ENCODE measurements around the gene ATG7. TPM values are rescaled to one million over a fixed set of nuclear protein-coding genes. Genes with fewer than 3 reads are reported as not detected.

The ATG7 gene
- 10 to 100 TPM; 25.9 to 27.0 TPM for total RNA-seq

GRCh38 chr3:11271986-11272904 is at the start of gene ATG7:
Gene ATG7 (plus strand): TSS chr3:11272397. CDS start chr3:11298696, 26,299 bp downstream.
- Mint-ChIP-seq H3K4me1 (ENCODE audit: low read depth) (peaks cover 43% of the 10 kb centered on the region), H3K9me3 (peaks cover 7% of the 10 kb centered on the region), H3K27ac (peak within 1 kb of the TSS; percentile 93), H3K36me3 (ENCODE audit: low read depth) (peaks cover 21% of the 10 kb centered on the region), H3K27me3 (ENCODE audit: low read depth) (no peaks in the 10 kb centered on the region), H3K4me3 (peak within 1 kb of the TSS; percentile 93)
- CTCF ChIA-PET, result interaction anchor here (0.5 to 1.7 kb wide), 3 partner anchors 11 to 1085 kb away, joined by 3 to 4 read pairs (median 4); no protein-coding TSS in a partner anchor
- peak; percentile 97 for DNase-seq
- intact Hi-C loops (cut with micrococcal nuclease), result loop anchor here (1.0 to 5.0 kb wide), 6 partner anchors 19 to 1390 kb away; partner anchors contain the start of gene RAF1

GRCh38 chr3:11224010-11224409 is 48.2 kb upstream of the ATG7 start:
- no peak overlapping the region for H3K4me3 Mint-ChIP-seq
- CTCF ChIA-PET, result interaction anchor here (0.6 to 0.7 kb wide), 2 partner anchors 367 to 389 kb away, joined by 4 to 5 read pairs; no protein-coding TSS in a partner anchor
- no peak for DNase-seq
- no peak overlapping the region for H3K27ac Mint-ChIP-seq
- peaks cover 4% of the 10 kb centered on the region for H3K4me1 Mint-ChIP-seq (ENCODE audit: low read depth)
- H3K36me3 Mint-ChIP-seq (ENCODE audit: low read depth), result no peaks in the 10 kb centered on the region
- H3K9me3 Mint-ChIP-seq, result no peaks in the 10 kb centered on the region
- intact Hi-C loops (cut with micrococcal nuclease), result no loop called here
- H3K27me3 Mint-ChIP-seq (ENCODE audit: low read depth), result no peaks in the 10 kb centered on the region

GRCh38 chr3:11224870-11225229 is 47.3 kb upstream of the ATG7 start:
- intact Hi-C loops (cut with micrococcal nuclease), result no loop called here
- Mint-ChIP-seq H3K27me3 (ENCODE audit: low read depth) (no peaks in the 10 kb centered on the region), H3K9me3 (no peaks in the 10 kb centered on the region), H3K36me3 (ENCODE audit: low read depth) (no peaks in the 10 kb centered on the region), H3K4me1 (ENCODE audit: low read depth) (peaks cover 4% of the 10 kb centered on the region), H3K4me3 (no peak overlapping the region), H3K27ac (no peak overlapping the region)
- no peak for DNase-seq
- CTCF ChIA-PET, result no interaction called here

- H3K9me3 Mint-ChIP-seq, result no peaks in the 10 kb centered on the region
- CTCF ChIA-PET, result no interaction called here
- peaks cover 4% of the 10 kb centered on the region for H3K4me1 Mint-ChIP-seq (ENCODE audit: low read depth)
- H3K27ac Mint-ChIP-seq, result no peak overlapping the region
- no peak for DNase-seq
- intact Hi-C loops (cut with micrococcal nuclease), result no loop called here
- no peaks in the 10 kb centered on the region for H3K27me3 Mint-ChIP-seq (ENCODE audit: low read depth)
- no peak overlapping the region for H3K4me3 Mint-ChIP-seq
- no peaks in the 10 kb centered on the region for H3K36me3 Mint-ChIP-seq (ENCODE audit: low read depth)
These were observed 46.2 kb upstream of the ATG7 start for GRCh38 chr3:11226042-11226370.

GRCh38 chr3:11228041-11228440 is 44.2 kb upstream of the ATG7 start:
- CTCF ChIA-PET, result interaction anchor here (0.7 kb wide), 1 partner anchor 532 kb away, joined by 3 read pairs; no protein-coding TSS in a partner anchor
- intact Hi-C loops (cut with micrococcal nuclease), result no loop called here
- H3K27me3 Mint-ChIP-seq (ENCODE audit: low read depth), result no peaks in the 10 kb centered on the region
- H3K9me3 Mint-ChIP-seq, result no peaks in the 10 kb centered on the region
- no peaks in the 10 kb centered on the region for H3K36me3 Mint-ChIP-seq (ENCODE audit: low read depth)
- peaks cover 4% of the 10 kb centered on the region for H3K4me1 Mint-ChIP-seq (ENCODE audit: low read depth)
- no peak overlapping the region for H3K27ac Mint-ChIP-seq
- no peak for DNase-seq
- no peak overlapping the region for H3K4me3 Mint-ChIP-seq

- H3K4me1 Mint-ChIP-seq (ENCODE audit: low read depth), result peaks cover 4% of the 10 kb centered on the region
- intact Hi-C loops (cut with micrococcal nuclease), result loop anchor here (10.0 kb wide), 1 partner anchor 575 kb away; no protein-coding TSS in a partner anchor
- no peaks in the 10 kb centered on the region for H3K36me3 Mint-ChIP-seq (ENCODE audit: low read depth)
- peaks cover 6% of the 10 kb centered on the region for H3K27me3 Mint-ChIP-seq (ENCODE audit: low read depth)
- H3K27ac Mint-ChIP-seq, result no peak overlapping the region
- DNase-seq, result no peak
- H3K9me3 Mint-ChIP-seq, result no peaks in the 10 kb centered on the region
- CTCF ChIA-PET, result no interaction called here
- H3K4me3 Mint-ChIP-seq, result no peak overlapping the region
These were observed 42.1 kb upstream of the ATG7 start for GRCh38 chr3:11230125-11230524.

- Mint-ChIP-seq H3K9me3 (no peaks in the 10 kb centered on the region), H3K36me3 (ENCODE audit: low read depth) (no peaks in the 10 kb centered on the region), H3K27me3 (ENCODE audit: low read depth) (peaks cover 6% of the 10 kb centered on the region), H3K27ac (no peak overlapping the region), H3K4me3 (no peak overlapping the region), H3K4me1 (ENCODE audit: low read depth) (peaks cover 1% of the 10 kb centered on the region)
- CTCF ChIA-PET, result interaction anchor here (0.8 kb wide), 1 partner anchor 421 kb away, joined by 3 read pairs; no protein-coding TSS in a partner anchor
- intact Hi-C loops (cut with micrococcal nuclease), result loop anchor here (10.0 kb wide), 1 partner anchor 574 kb away; no protein-coding TSS in a partner anchor
- DNase-seq, result no peak
These were observed 41.4 kb upstream of the ATG7 start for GRCh38 chr3:11230832-11231231.

- intact Hi-C loops (cut with micrococcal nuclease), result loop anchor here (10.0 kb wide), 1 partner anchor 569 kb away; no protein-coding TSS in a partner anchor
- DNase-seq, result no peak
- H3K4me1 Mint-ChIP-seq (ENCODE audit: low read depth), result peaks cover 29% of the 10 kb centered on the region
- CTCF ChIA-PET, result interaction anchor here (1.7 to 4.2 kb wide), 4 partner anchors 9 to 416 kb away, joined by 6 to 54 read pairs (median 10); no protein-coding TSS in a partner anchor
- H3K36me3 Mint-ChIP-seq (ENCODE audit: low read depth), result no peaks in the 10 kb centered on the region
- H3K27ac Mint-ChIP-seq, result no peak overlapping the region
- peaks cover 6% of the 10 kb centered on the region for H3K27me3 Mint-ChIP-seq (ENCODE audit: low read depth)
- no peak overlapping the region for H3K4me3 Mint-ChIP-seq
- H3K9me3 Mint-ChIP-seq, result peaks cover 11% of the 10 kb centered on the region
These were observed 36.8 kb upstream of the ATG7 start for GRCh38 chr3:11235385-11235784.

GRCh38 chr3:11236588-11237461 is 35.4 kb upstream of the ATG7 start:
- Mint-ChIP-seq H3K27me3 (ENCODE audit: low read depth) (peaks cover 6% of the 10 kb centered on the region), H3K4me3 (no peak overlapping the region), H3K27ac (no peak overlapping the region), H3K9me3 (peaks cover 13% of the 10 kb centered on the region), H3K4me1 (ENCODE audit: low read depth) (peaks cover 37% of the 10 kb centered on the region), H3K36me3 (ENCODE audit: low read depth) (no peaks in the 10 kb centered on the region)
- DNase-seq, result peak; percentile 89
- intact Hi-C loops (cut with micrococcal nuclease), result loop anchor here (1.0 to 10.0 kb wide), 4 partner anchors 98 to 568 kb away; partner anchors contain the start of gene VGLL4
- CTCF ChIA-PET, result interaction anchor here (0.5 to 4.2 kb wide), 14 partner anchors 7 to 1585 kb away, joined by 3 to 54 read pairs (median 4); no protein-coding TSS in a partner anchor

GRCh38 chr3:11238060-11238459 is 34.1 kb upstream of the ATG7 start:
- peak overlapping the region; percentile 78 for H3K27ac Mint-ChIP-seq
- peaks cover 13% of the 10 kb centered on the region for H3K9me3 Mint-ChIP-seq
- peaks cover 6% of the 10 kb centered on the region for H3K27me3 Mint-ChIP-seq (ENCODE audit: low read depth)
- H3K36me3 Mint-ChIP-seq (ENCODE audit: low read depth), result no peaks in the 10 kb centered on the region
- no peak overlapping the region for H3K4me3 Mint-ChIP-seq
- peak; percentile 28 for DNase-seq
- CTCF ChIA-PET, result interaction anchor here (0.6 to 4.2 kb wide), 7 partner anchors 34 to 414 kb away, joined by 3 to 54 read pairs (median 5); partner anchors contain the start of gene ATG7
- intact Hi-C loops (cut with micrococcal nuclease), result loop anchor here (1.0 to 10.0 kb wide), 6 partner anchors 13 to 567 kb away; partner anchors contain the start of gene ATG7
- peaks cover 37% of the 10 kb centered on the region for H3K4me1 Mint-ChIP-seq (ENCODE audit: low read depth)

GRCh38 chr3:11238880-11239279 is 33.3 kb upstream of the ATG7 start:
- intact Hi-C loops (cut with micrococcal nuclease), result loop anchor here (1.0 to 10.0 kb wide), 6 partner anchors 12 to 566 kb away; partner anchors contain the start of gene ATG7
- H3K27me3 Mint-ChIP-seq (ENCODE audit: low read depth), result peaks cover 7% of the 10 kb centered on the region
- no peaks in the 10 kb centered on the region for H3K36me3 Mint-ChIP-seq (ENCODE audit: low read depth)
- H3K4me3 Mint-ChIP-seq, result no peak overlapping the region
- H3K9me3 Mint-ChIP-seq, result peaks cover 13% of the 10 kb centered on the region
- peak overlapping the region; percentile 78 for H3K27ac Mint-ChIP-seq
- no peak for DNase-seq
- CTCF ChIA-PET, result interaction anchor here (0.6 to 4.2 kb wide), 5 partner anchors 43 to 151 kb away, joined by 3 to 54 read pairs (median 5); no protein-coding TSS in a partner anchor
- peaks cover 37% of the 10 kb centered on the region for H3K4me1 Mint-ChIP-seq (ENCODE audit: low read depth)

Data from activated naive CD4-positive, alpha-beta T cell treated with anti-CD3 and anti-CD28 coated beads for 36 hours (primary cell).